SK-N-MC (cell line): ENCODE results near the gene TECPR1.

Experiments
- DNase-seq: peaks from one replicate; pipeline ENCODE4 v3.0.0-alpha.2; 2011; ENCODE audit warnings: low read depth, low spot score
- H3K27ac ChIP-seq: fragments of 200-600 bp; sonication (generic); 2 replicates; pipeline ENCODE4 v1.5.1; 2016; ENCODE audit warnings: mixed run types
- H3K36me3 ChIP-seq: fragments of 200-600 bp; sonication (generic); 2 replicates; pipeline ENCODE4 v1.6.1; 2017; ENCODE audit warnings: antibody characterized with exemption, low read length, mixed read lengths; ENCODE audit not compliant: insufficient read depth
- H3K4me3 ChIP-seq: fragments of 200-600 bp; sonication (generic); 2 replicates; pipeline ENCODE4 v1.5.1; 2016
- H3K9ac ChIP-seq: fragments of 200-600 bp; sonication (generic); 2 replicates; pipeline ENCODE4 v1.8.0; 2017; ENCODE audit warnings: mixed run types, mixed read lengths; ENCODE audit not compliant: insufficient read length
- H3K9me3 ChIP-seq: fragments of 200-600 bp; sonication (generic); 2 replicates; pipeline ENCODE4 v1.6.1; 2017; ENCODE audit warnings: low read depth, mild to moderate bottlenecking, antibody characterized with exemption, low read length, moderate library complexity, mixed read lengths
- EZH2 ChIP-seq: fragments of 200-600 bp; sonication (generic); IDR thresholded peaks from one replicate; pipeline ENCODE4 v1.6.1; 2017; ENCODE audit warnings: antibody characterized with exemption
- FOXP2 ChIP-seq: optimal IDR thresholded peaks from 2 replicates; pipeline ENCODE3; 2011; ENCODE audit warnings: mild to moderate bottlenecking, moderate library complexity; ENCODE audit not compliant: insufficient read depth; ENCODE audit errors: extremely low read length, control extremely low read depth
- POLR2AphosphoS5 ChIP-seq: IDR thresholded peaks from 2 replicates; pipeline ENCODE4 v1.6.1; 2012; ENCODE audit warnings: mild to moderate bottlenecking, low read depth, low read length, borderline replicate concordance

Gene TECPR1

GRCh38 chr7:98165827-98166667 is 86.0 kb downstream of the TECPR1 start:
- Histone ChIP-seq H3K9ac (no peak overlapping the region), H3K27ac (no peak overlapping the region), H3K4me3 (no peak overlapping the region), H3K36me3 (no peaks in the 10 kb centered on the region), H3K9me3 (no peaks in the 10 kb centered on the region)
- DNase-seq: no peak
- TF ChIP-seq FOXP2 (no peak), POLR2AphosphoS5 (no peak), EZH2 (no peak)
